CD4-positive, alpha-beta T cell (primary cell): ENCODE measurements around the gene AOAH. TPM values are rescaled to one million over a fixed set of nuclear protein-coding genes. Genes with fewer than 3 reads are reported as not detected.

Experiments
- ATAC-seq: fragments of 200-7000 bp; cut with Tn5 transposase; one replicate; pipeline ENCODE4 v1.10.0; 2022; ENCODE audit warnings: mild to moderate bottlenecking; ENCODE audit not compliant: poor library complexity
- CTCF ChIA-PET: fragments of 350-600 bp; sonication (Branson Sonifier 250); formaldehyde crosslinking; loops from one replicate; lab custom pipeline; 2021; ENCODE audit warnings: antibody characterized with exemption, inconsistent platforms; lab: Charles Lee
- POLR2A ChIA-PET: fragments of 350-600 bp; sonication (Branson Sonifier 250); formaldehyde crosslinking; loops from one replicate; lab custom pipeline; 2021; ENCODE audit warnings: antibody characterized with exemption, inconsistent platforms; lab: Charles Lee
- DNase-seq, 14 experiments: peaks; one replicate each; pipeline ENCODE4 v3.0.0-alpha.2; 2013 to 2020; ENCODE audit warnings: mixed read lengths in 2 of 14
- H3K27ac ChIP-seq, 2 donors: one replicate each; pipeline versions ENCODE4 v1.5.1 to v1.7.0; 2013; ENCODE audit warnings: low read length in 2 of 2, low read depth in 1 of 2, mild to moderate bottlenecking in 1 of 2
- H3K27me3 ChIP-seq, 2 experiments: 1 replicate in 1 of 2; 2 replicates in 1 of 2; pipeline versions ENCODE4 v1.6.1 to v1.7.0; 2013; ENCODE audit warnings: low read length in 2 of 2, control low read depth in 1 of 2, mild to moderate bottlenecking in 1 of 2, moderate library complexity in 1 of 2; ENCODE audit not compliant: insufficient read depth in 2 of 2, control insufficient read depth in 1 of 2
- H3K36me3 ChIP-seq: one replicate; pipeline ENCODE4 v1.6.1; 2013; ENCODE audit warnings: low read length, control low read depth; ENCODE audit not compliant: insufficient read depth
- H3K4me1 ChIP-seq: one replicate; pipeline ENCODE4 v1.6.1; 2013; ENCODE audit warnings: low read length, control low read depth; ENCODE audit not compliant: insufficient read depth
- H3K4me3 ChIP-seq: one replicate; pipeline ENCODE4 v1.5.1; 2013; ENCODE audit warnings: mild to moderate bottlenecking, low read length, moderate library complexity
- H3K9me3 ChIP-seq, 2 experiments: 1 replicate in 1 of 2; 2 replicates in 1 of 2; pipeline versions ENCODE4 v1.6.1 to v1.7.0; 2013; ENCODE audit warnings: low read length in 2 of 2, mild to moderate bottlenecking in 2 of 2, control low read depth in 1 of 2, moderate library complexity in 1 of 2; ENCODE audit not compliant: control insufficient read depth in 1 of 2, insufficient read depth in 1 of 2
- H3K27ac Mint-ChIP-seq: one replicate; pipeline ENCODE4 v1.8.0; 2020; ENCODE audit warnings: mixed read lengths
- H3K27me3 Mint-ChIP-seq: one replicate; pipeline ENCODE4 v1.8.0; 2021; ENCODE audit warnings: mixed read lengths
- H3K36me3 Mint-ChIP-seq: one replicate; pipeline ENCODE4 v1.8.0; 2021; ENCODE audit warnings: low read depth, mixed read lengths
- H3K4me1 Mint-ChIP-seq: one replicate; pipeline ENCODE4 v1.8.0; 2021; ENCODE audit warnings: low read depth, mixed read lengths
- H3K4me3 Mint-ChIP-seq: one replicate; pipeline ENCODE4 v1.8.0; 2020; ENCODE audit warnings: mild to moderate bottlenecking, mixed read lengths
- H3K9me3 Mint-ChIP-seq: one replicate; pipeline ENCODE4 v1.8.0; 2020; ENCODE audit warnings: mixed read lengths
- CTCF ChIP-seq: fragments of 200-600 bp; IDR thresholded peaks from one replicate; pipeline ENCODE4 v1.8.0; 2022; ENCODE audit warnings: antibody characterized with exemption, mild to moderate bottlenecking
- intact Hi-C, 2 experiments: fragments of 100-400 bp; cut with DNase I in 1 of 2; cut with micrococcal nuclease in 1 of 2; formaldehyde crosslinking; loops; one replicate each; pipeline versions ENCODE4 v1.15.1 to v1.9.0; 2023 to 2025; cut with DNase I, micrococcal nuclease
- total RNA-seq, 174 experiments: library from RNA in 2 of 174; stranded (reverse) in 2 of 174; gene quantifications; one replicate each; pipeline ENCODE4 v1.2.3 and lab custom pipeline; 2021 to 2026

Gene AOAH
- total RNA-seq, 2 experiments from 2014 or later, result 27.5 to 30.3 TPM

GRCh38 chr7:36546331-36546730 lies 178.0 kb downstream of the AOAH start:
- Mint-ChIP-seq H3K4me3 (no peak overlapping the region), H3K9me3 (no peaks in the 10 kb centered on the region), H3K27ac (peak overlapping the region; percentile 22), H3K4me1 (no peaks in the 10 kb centered on the region), H3K27me3 (no peaks in the 10 kb centered on the region), H3K36me3 (peaks cover 61% of the 10 kb centered on the region)
- TF ChIP-seq CTCF, result no peak
- intact Hi-C loops, result no loop called here
- H3K4me1 ChIP-seq, result no peaks in the 10 kb centered on the region
- DNase-seq (no peak), ATAC-seq (no peak)
- POLR2A ChIA-PET, result no interaction called here
- CTCF ChIA-PET, result no interaction called here
- no peak overlapping the region for H3K4me3 ChIP-seq
- no peaks in the 10 kb centered on the region for H3K27me3 ChIP-seq
- H3K9me3 ChIP-seq, result no peaks in the 10 kb centered on the region
- H3K36me3 ChIP-seq, result no peaks in the 10 kb centered on the region
- no peak overlapping the region for H3K27ac ChIP-seq

GRCh38 chr7:36545291-36545690 lies 179.0 kb downstream of the AOAH start:
- DNase-seq (no peak), ATAC-seq (no peak)
- Mint-ChIP-seq H3K36me3 (peaks cover 63% of the 10 kb centered on the region), H3K9me3 (no peaks in the 10 kb centered on the region), H3K4me1 (no peaks in the 10 kb centered on the region), H3K4me3 (no peak overlapping the region), H3K27ac (no peak overlapping the region), H3K27me3 (no peaks in the 10 kb centered on the region)
- no peaks in the 10 kb centered on the region for H3K36me3 ChIP-seq
- no peak overlapping the region for H3K4me3 ChIP-seq
- no peak overlapping the region for H3K27ac ChIP-seq
- ChIA-PET CTCF (no interaction called here), POLR2A (no interaction called here)
- TF ChIP-seq CTCF, result no peak
- no peaks in the 10 kb centered on the region for H3K27me3 ChIP-seq
- intact Hi-C loops, result no loop called here
- no peaks in the 10 kb centered on the region for H3K4me1 ChIP-seq
- H3K9me3 ChIP-seq, result no peaks in the 10 kb centered on the region

GRCh38 chr7:36538126-36538525 lies 186.2 kb downstream of the AOAH start:
- Mint-ChIP-seq H3K27ac (no peak overlapping the region), H3K4me1 (no peaks in the 10 kb centered on the region), H3K36me3 (peaks cover 36% of the 10 kb centered on the region), H3K27me3 (no peaks in the 10 kb centered on the region), H3K9me3 (no peaks in the 10 kb centered on the region), H3K4me3 (no peak overlapping the region)
- ATAC-seq (no peak), DNase-seq (no peak)
- Histone ChIP-seq H3K9me3 (no peaks in the 10 kb centered on the region), H3K27me3 (no peaks in the 10 kb centered on the region), H3K4me3 (no peak overlapping the region), H3K4me1 (no peaks in the 10 kb centered on the region), H3K27ac (no peak overlapping the region), H3K36me3 (no peaks in the 10 kb centered on the region)
- intact Hi-C loops, result no loop called here
- ChIA-PET POLR2A (no interaction called here), CTCF (no interaction called here)
- no peak for TF ChIP-seq CTCF
